PC-9 (cell line): ENCODE measurements around the gene WDR33.

Experiments used
- CTCF ChIP-seq: fragments of 200-600 bp; sonication (generic); conservative IDR thresholded peaks from 2 replicates; pipeline ENCODE4 v1.6.1; 2017; ENCODE audit warnings: mixed run types, antibody characterized with exemption, mild to moderate bottlenecking, moderate library complexity
- EZH2 ChIP-seq: fragments of 200-600 bp; sonication (generic); IDR thresholded peaks from 2 replicates; pipeline ENCODE4 v1.8.0; 2017; ENCODE audit warnings: antibody characterized with exemption, low read depth

GRCh38 chr2:127690696-127691095 lies 120.3 kb downstream of the WDR33 start:
- TF ChIP-seq CTCF, result no peak
- no peak for TF ChIP-seq EZH2
